Measurements from ENCODE around the gene PTPN4.
"Not testable (repeated sequence)": the region's sequence is repeated elsewhere in the genome, so short reads cannot be mapped to it uniquely, and the experiment has no call there.

The PTPN4 gene

DNA sequence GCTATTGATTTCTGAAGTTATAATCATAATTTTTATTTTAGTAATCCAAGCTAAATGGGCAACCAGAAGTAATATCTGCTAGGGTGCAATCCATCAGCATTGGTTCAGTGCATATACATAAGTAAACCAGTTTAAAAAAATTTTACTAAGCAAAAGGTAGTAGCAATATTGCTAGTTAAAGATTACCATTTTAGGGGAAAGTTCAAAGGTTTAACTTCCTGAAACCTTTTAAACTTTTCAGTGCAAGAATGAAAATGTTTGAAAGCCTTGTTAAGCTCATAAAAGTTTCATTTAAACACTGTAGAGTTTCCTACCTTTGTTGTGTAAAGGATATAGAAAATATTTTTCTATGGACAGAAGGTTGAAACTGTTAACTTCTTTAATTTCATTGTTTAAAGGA lies 222.2 kb downstream of the PTPN4 start:
- no peak for DNase-seq

DNA sequence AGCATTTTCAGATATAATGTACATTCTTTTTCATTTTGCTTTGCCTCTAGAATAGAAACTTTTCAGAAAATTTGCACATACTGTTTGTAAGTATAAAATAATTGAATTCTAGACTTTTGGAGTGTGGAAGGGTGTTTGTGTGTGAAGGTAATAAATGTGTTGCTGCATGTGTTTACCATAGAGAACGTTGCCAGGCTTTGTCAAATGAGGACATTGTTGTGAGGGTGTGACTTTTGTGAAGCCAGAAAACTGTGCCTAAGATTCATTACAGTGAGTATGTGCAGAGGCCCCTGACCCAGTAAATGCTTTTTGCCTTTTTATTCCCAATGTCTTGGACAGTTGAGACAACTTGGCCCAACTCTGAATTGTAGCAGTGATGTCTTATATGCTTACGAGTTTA lies 222.8 kb downstream of the PTPN4 start:
- DNase-seq, result no peak

DNA sequence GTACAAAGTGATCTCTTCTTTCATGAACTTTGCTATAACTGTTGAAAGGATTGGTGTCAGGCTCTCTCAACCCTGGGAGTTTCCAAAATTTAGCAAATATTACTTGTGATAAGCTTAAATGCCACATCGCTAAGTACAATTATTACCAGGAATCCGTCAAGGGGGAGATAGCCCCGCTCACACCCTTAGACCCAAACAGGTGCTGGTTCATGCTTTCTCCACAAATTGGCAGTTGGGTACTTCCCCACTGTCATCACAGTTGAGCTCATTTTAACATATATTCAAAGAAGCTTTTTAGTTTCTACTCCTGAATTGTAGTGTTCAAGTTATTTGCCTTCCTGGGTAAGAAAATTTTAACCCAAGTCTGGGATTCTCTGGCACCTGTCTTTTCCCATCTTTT lies 223.4 kb downstream of the PTPN4 start:
- DNase-seq, result no peak

DNA sequence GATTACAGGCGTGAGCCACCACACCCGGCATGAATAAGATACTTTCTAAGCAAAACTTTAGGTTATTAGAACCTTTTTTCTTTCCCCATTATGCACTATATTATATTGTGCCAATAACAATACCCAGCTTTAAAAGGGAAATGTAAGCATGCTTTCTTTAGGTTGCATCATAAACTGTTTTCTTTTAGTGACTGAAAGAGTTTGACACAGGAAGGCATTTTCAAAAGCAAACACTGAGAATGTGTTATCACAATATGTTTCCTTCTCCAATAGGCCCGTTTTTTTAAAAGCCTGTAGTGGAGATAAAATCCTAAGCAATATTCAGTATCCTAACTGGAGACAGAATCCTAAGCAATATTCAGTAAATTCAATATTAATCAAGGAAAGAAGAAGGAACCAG lies 236.4 kb downstream of the PTPN4 start:
- DNase-seq, result no peak

DNA sequence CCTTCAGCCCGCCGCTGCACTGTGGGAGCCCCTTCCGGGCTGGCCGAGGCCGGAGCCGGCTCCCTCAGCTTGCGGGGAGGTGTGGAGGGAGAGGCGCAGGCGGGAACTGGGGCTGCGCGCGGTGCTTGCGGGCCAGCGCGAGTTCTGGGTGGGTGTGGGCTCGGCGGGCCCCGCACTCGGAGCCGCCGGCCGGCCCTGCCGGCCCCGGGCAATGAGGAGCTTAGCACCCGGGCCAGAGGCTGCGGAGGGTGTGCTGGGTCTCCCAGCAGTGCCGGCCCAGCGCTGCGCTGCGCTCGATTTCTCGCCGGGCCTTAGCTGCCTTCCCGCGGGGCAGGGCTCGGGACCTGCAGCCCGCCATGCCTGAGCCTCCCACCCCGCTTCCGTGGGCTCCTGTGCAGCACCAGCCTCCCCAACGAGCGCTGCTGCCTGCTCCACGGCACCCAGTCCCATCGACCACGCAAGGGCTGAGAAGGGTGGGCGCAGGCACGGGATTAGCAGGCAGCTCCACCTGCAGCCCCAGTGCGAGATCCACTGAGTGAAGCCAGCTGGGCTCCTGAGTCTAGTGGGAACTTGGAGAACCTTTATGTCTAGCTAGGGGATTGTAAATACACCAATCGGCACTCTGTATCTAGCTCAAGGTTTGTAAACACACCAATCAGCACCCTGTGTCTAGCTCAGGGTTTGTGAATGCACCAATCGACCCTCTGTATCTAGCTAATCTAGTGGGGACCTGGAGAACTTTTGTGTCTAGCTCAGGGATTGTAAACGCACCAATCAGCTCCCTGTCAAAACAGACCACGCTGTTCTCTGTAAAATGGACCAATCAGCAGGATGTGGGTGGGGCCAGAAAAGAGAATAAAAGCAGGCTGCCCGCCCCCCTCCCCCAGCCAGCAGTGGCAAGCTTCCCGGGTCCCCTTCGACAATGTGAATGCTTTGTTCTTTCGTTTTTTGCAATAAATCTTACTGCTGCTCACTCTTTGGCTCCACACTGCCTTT lies 237.5 kb downstream of the PTPN4 start:
- DNase-seq, result not testable (repeated sequence)

DNA sequence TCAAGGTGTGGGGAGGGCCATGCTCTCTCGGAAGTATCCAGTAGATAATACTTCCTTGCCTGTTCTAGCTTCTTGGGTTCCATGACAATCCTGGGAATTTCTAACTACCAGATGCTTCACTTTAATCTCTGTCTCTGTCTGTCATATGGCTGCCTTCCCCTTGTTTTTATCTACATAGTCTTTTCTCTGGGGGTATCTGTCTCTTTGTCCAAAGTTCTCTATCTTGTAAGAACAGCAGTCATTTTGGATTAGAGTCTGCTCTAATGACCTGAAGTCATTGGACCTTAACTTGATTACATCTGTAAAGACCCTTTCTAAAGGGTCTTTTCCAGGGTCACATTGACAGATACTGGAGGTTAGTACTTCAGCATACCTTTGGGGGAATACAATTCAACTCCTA lies 241.7 kb downstream of the PTPN4 start:
- DNase-seq, result no peak

DNA sequence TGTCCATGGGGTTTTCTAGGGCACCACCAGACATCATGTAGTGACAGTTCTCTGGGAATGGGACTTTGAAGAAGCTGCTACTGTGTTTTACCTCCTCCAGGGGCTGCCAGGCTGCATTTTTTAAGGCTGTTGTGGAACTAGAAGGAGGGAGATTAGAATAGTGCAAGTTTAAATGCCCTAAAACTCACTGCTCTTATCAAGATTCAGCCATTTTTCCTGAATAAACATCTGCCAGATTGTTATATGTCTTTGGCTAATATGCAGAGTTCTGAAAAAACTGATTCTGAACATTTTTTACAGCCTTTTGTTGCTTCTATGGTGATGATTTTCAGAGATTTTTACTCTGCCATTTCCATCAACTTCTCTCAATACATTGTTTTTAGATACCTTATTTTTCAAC lies 244.5 kb downstream of the PTPN4 start:
- no peak for DNase-seq

DNA sequence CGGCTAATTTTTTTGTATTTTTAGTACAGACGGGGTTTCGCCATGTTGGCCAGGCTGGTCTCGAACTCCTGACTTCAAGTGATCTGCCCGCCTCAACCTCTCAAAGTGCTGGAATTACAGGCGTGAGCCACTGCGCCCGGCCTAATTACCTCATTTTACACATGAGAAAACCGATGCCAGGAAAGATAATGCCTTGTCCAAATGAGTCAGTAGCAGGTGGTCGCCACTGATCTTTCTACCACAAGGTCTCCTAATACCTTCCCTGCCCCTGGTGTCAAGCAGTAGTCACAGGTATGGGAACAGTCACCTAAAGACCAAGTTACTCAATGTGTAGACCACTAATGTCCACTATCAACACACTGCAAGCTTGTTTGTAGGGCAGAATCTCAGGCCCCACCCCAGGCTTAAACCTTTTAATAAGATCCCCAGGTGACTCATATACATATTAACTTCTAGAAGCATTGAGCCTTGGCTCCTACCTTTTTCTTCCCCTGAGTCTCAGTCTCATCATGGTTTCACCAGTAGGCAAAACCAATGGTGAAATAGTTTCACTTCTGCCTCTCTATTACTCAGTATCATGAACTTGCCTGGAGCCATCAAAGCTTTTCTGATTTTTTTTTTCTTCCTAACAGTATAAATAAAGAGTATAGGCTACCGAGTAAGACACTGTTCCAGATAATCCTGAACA lies 246.3 kb downstream of the PTPN4 start:
- DNase-seq, result no peak

DNA sequence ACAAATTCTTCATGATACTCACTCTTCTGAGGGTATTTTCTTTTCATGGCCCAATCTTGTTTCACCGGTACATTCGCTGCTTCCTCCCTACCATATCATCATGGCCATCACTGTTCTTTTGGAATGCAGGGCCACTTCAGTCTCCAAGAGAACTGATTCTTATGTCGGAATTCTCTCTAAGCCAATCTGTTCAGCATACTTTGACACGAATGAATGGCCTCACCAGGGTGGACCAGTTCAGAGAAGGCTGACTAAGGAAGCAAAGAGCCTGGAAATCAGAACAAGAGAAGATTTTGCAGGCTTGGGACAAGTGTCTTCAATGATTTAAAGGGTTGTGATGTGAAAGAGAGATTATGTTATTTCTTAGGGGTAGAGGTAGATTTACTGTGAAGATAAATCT lies 248.1 kb downstream of the PTPN4 start:
- DNase-seq, result no peak

DNA sequence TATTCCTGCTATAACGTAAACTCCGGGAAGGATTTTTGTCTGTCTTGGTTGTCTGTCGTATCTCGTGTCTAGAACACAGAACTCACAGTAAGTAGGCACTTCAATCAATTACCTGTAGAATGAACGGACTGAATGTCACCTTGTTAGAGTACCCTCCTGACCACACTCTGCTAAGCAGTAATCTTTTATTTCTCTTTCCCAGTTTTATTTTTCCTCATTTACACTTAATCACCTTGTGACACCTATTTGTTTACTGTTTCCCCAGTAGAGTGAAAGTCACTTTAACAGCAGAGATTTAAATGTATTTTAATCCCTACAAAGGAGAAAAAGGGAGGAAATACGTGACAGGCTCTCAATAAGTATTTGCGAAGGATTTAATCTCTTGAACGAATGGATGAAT lies 252.6 kb downstream of the PTPN4 start:
- no peak for DNase-seq

DNA sequence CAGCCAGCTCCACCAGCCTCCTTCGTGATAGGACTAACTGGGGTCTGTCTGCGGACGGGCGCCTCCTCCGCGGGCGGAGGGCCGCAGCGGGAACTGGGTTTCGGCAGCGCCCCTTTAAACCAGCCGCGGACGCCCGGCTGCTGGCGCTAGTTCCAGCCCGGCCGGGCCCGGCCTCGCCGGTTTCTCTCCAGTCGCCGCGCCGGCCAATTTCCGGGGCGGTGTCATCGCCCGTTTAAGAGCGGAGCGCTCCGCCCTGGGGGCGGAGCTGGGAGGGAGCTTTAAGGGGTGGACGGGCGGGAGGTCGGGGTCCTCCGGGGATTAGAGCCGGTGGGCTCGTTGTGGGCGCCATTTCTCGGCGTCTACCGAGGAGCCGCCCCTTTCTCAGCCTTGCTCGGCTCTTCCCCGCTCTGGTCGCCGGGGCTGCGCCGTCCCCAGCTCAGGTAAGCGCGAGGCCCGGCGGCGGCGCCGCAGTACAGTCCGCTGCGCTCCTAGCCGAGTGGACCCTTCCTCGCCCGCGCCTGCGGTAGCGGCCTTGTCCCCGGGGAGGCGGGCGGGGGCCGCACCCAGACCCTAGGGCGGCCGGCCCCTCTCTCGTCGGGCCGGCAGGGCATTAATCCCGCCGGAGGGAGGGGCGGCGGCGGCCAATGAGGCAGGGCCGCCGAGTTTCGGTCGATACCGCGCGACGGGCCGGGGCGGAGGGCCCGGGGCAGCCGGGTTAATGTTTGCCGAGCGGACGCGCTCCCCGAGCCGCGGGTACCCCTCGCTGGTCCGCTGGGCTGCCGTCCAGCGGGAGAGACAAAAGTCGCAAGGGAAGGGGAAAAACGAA lies 253.3 kb downstream of the PTPN4 start, which contains the start of gene EPB41L5:
EPB41L5 (plus strand) TSS at position 307 of the 826 bp plus-strand sequence. CDS start 6,008 bp downstream, outside the sequence.
- DNase-seq, result peak; percentile 84

DNA sequence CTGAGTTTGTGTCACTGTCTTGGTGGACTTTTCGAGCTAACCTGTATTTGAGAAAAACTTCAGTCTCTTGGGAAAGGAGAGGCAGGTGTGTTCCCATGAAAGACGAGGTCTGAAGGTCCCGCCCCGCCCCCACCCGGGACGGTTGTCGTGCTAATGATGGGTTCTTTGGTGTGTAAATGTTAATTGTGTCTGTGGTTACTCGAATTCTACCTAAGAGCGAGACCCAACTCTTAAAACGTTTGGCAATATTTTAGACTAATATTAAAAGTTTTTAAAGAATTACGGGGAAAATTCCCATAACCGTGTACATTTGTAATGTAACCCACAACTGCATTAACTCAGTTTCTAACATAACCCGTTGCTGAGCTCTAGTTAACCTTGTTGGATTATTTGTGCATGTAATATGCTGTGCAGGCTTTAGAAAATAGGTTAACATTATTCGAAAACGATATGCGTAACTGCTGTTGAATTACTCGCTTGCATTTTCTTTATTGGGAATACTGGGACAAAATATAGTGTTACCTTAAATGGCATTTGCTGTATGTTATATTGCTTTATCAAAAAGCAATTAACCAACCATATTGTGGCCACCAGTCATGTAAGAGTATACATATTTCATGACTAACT lies 254.0 kb downstream of the PTPN4 start:
- peak; percentile 26 for DNase-seq

DNA sequence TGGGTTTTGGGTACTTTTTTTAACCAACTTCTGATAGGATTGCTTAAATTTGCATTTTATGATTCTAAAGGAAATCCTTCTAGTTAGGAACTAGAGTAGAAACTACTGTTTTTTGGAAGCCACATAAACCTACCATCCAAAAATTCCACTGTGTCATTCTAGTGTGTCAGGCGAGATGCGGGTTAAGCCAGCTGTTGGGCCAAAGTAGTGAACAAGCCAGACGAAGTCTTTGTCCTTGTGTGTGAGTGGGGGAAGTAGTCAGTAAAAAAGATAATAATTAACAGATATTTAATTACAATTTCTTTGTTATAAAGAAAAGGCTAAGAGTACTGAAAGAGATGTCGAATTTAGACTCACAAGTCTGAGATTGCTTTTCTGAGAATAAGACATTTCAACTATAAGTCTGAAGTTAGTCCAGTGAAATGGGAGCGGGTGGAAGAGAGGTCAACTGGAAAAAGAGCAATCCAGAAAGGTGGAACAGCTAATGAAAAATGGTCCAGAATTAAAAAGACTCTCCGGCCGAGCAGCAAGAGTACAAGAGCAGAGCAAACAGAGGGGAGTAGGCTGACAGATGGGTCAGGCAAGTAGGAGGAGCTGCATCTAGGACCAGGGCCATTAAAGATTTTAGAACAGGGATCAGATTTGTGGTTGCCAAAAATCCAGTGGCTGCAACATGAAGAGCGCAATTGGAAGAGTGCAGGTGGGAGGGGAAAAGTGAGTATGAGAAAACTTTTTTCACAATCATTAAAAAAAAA lies 254.7 kb downstream of the PTPN4 start:
- no peak for DNase-seq

DNA sequence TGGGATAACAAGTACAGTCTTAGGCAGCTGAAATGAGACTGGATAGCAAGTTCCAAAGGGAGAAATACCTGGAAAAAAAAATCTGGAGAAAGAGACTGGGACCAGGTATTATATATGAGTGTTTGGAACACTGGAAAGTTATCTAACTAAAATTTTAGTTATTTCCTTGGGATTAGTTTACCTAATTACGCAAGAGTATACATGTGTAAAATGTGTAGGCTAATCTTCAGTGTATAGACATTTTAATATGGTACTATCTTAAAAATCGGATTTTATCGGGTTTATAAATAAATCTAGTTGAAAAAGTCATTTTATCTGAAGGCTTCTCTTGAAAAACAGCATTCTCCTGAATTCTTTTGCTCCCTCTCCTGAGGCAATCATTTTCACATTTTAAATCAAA lies 257.1 kb downstream of the PTPN4 start:
- no peak for DNase-seq

DNA sequence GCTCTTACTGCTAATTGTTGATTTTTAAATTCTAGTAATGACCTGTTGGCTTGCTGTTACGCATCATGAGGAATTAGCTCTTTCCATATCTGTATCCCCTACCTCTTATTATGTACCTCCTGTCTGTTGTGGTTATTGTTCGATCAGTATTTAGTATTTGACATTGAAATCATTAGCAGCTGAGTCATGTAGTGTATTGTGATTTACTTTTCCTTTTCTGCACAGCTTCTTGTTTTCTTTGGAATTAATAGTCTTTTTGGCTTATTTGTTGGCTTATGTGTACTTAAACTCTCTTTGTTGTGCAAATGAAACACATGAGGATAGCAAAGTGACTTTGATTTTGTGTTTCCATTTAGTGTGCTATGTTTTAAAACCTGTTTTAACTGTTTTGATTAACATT lies 257.5 kb downstream of the PTPN4 start:
- DNase-seq, result no peak

DNA sequence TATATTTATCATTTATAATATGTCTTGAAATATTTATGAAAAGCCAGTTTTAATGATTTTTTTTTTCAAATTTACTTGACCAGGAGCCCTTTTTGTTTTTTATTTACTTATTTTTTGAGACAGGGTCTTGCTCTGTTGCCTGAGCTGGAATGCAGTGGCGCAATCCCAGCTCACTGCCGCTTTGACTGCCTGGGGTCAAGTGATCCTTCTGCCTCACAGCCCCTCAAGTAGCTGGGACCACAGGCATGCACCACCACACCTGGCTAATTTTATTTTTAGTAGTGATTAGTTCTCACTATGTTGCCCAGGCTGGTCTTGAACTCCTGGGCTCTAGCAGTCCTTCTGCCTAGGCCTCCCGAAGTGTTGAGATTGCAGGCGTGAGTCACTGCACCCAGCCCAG lies 258.8 kb downstream of the PTPN4 start:
- DNase-seq, result no peak

DNA sequence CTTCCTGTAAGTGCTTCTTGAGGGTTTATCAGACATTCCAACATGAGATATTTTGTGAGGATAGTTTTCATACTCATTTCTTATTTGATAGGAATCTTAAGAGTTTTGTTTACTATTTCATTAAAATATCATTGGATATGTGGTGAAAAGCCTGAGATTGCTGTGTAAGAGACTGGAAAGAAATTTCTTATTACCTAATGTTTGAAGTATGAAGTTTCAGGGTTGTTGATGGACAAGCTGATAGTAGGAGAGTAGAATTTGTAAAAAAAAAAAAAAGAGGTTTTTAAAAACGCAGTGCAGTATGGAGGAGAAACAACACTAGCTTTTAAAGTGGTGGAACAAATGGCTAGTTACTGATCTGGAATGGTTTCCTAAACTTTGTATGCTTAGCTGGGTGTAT lies 260.8 kb downstream of the PTPN4 start:
- DNase-seq, result no peak

DNA sequence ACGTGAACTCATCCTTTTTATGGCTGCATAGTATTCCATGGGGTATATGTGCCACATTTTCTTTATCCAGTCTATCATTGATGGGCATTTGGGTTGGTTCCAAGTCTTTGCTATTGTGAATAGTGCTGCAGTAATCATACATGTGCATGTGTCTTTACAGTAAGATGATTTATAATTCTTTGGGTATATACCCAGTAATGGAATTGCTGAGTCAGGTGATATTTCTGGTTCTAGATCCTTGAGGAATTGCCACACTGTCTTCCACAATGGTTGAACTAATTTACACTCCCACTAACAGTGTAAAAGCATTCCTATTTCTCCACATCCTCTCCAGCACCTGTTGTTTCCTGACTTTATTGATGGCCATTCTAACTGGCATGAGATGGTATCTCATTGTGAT lies 262.8 kb downstream of the PTPN4 start:
- not testable (repeated sequence) for DNase-seq

DNA sequence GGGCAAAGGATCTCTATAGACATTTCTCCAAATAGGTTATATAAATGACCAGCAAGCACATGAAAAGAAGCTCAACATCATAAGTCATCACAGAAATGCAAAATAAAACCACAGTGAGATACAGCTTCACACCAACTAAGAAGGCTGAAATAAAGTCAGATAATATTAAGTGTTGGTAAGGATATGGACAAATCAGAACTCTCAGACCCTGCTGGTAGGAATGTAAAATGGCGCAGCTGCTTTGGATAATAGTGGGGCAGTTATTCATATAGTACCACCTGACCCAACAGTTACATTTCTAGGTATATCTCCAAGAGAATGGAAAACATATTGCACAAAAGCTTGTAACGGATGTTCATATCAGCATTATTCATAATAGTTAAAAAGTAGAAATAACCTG lies 267.2 kb downstream of the PTPN4 start:
- DNase-seq, result no peak

DNA sequence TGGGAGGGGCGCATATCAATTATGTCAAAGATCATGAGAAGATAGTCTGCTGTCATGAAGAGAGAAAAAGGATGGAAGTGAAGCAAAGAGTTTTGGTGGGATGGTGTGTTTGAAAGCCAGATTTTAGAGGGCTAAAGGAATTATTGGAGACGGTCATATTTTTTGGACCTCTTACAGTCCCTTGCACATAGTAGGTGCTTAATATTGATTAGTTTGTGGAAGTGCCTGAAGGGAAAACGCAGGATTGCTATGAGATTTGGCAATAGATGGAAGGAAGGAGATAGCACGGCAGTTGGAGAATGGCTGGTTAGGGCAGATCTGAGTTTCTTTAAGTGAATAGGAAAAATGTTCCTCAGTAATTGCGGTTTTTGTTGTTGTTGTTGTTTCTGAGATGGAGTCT lies 269.1 kb downstream of the PTPN4 start:
- DNase-seq, result no peak

DNA sequence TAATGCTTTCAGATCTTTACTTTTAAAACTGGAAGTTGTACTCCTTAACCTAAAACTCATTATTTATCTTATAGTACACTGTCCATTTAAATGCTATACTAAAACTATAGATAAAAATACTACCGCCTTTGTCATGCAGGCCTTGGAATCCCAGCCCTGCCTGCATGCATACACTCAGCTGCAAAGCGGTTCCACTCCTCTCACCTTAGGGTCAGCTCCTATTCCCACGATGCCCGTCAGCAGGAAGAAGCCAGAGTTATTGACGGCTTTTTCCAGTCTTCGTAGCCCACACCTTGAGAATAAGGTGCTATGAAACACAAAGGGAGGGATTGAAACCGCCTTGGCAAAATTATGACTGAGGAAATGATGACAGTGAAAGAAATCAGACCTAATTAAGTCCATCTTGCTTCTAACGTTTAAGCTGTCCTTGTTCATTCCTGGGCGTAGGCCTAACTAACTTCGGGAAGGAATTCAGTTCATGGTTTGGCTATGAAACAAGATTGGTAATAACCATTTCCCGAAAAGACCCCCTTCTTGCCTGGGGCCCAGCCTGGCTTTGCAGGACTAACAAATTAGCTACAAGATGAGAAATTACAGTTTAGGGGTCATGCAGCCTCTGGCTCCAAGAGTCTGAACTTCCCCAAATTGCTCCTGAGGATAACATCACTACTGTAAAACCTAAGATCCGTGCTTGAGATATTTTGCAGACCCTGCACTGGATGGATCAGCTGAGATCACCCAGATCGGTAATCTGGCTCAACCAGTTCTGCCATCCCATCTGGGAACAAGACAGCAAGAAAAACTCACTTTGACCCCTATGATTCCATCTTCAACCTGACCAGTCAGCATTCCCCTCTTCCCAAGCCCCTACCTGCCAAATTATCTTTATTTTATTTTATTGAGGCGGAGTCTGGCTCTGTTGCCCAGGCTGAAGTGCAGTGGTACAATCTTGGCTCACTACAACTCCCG lies 270.2 kb downstream of the PTPN4 start:
- no peak for DNase-seq

All from CD4-positive, alpha-beta T cell treated with Interleukin-6 for 4 hours (primary cell).